NCI-H446 treated with DMSO at 0.1 percent for 48 hours (cell line): ENCODE measurements around the gene KCNMB3.
"Not testable (repeated sequence)": the region's sequence is repeated elsewhere in the genome, so short reads cannot be mapped to it uniquely, and the experiment has no call there.

Experiments
- DNase-seq: peaks from one replicate; lab custom pipeline; 2025; lab: John Stamatoyannopoulos, UW

The KCNMB3 gene, protein sequence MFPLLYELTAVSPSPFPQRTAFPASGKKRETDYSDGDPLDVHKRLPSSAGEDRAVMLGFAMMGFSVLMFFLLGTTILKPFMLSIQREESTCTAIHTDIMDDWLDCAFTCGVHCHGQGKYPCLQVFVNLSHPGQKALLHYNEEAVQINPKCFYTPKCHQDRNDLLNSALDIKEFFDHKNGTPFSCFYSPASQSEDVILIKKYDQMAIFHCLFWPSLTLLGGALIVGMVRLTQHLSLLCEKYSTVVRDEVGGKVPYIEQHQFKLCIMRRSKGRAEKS

DNA sequence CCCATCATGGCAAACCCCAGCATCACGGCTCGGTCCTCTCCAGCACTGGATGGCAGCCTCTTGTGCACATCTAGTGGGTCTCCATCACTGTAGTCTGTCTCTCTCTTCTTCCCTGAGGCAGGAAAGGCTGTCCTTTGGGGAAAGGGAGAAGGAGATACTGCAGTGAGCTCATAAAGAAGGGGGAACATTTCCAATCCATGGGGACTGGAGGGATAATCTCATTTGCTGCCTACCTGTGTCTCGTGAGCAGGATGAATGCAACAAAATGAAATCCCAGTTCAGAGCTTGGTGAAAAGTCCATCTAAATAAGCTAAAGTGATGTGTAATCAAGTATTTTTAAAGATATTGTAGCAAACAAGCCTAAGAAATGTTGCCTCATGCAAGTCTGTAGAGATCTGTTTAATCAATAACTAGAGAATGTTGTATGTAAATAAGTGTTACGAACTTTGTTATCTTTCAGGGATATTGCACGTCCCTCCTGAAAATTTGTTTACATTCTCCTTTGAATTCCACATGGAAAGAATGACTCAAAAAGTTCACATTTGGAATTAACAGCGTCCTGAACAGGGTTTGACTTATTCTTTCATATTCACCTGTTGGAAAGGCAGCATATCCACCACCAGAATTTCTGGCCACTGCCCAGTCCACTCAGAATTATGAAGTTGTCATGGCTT is at the start of gene KCNMB3:
KCNMB3 (minus strand) TSS at position 312 of the 674 bp plus-strand sequence; CDS start at position 188, 124 bp downstream.
- DNase-seq, result no peak

DNA sequence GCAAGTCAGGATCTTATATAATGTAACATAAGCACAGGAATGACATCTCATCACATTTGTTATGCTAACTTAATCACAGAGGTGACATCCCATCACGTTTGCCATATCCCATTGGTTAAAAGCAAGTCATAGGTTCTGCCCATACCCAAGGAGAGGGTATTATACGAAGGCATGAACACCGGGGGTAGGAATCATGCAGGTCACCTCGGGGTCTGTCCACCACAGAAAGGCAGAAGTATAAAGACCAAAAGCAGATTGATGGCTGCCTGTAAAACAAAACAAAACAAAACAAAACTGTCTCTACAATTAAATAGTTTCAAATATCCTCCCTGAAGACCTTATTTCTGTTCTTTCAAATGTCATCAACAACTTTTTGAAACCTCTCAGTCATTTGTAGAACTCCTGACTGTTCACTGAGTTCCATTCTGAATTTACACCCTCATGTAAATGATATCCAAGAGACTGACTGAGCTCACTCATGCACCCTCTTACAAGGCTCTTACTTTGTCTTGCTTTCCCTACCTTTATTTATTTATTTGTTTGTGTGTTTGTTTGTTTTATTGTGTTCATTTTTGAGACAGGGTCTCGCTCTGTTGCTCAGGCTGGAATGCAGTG is 49.2 kb upstream of the KCNMB3 start:
- DNase-seq, result no peak

DNA sequence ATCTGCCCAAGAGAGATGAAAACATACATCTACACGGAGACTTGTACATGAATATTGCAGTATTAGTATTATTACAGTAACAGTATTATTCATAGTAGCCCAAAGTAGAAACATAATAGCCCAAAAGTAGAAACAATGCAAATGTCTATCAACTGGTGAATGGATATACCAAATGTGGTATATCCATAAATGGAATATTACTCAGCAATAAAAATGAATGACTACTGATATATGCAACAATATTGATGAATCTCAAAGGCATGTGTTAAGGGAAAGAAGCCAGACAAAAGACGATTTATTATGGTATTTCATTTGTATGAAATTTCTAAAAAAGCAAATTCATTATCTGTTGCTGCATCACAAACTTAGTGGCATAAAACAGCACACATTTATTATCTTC is 48.4 kb upstream of the KCNMB3 start:
- no peak for DNase-seq

DNA sequence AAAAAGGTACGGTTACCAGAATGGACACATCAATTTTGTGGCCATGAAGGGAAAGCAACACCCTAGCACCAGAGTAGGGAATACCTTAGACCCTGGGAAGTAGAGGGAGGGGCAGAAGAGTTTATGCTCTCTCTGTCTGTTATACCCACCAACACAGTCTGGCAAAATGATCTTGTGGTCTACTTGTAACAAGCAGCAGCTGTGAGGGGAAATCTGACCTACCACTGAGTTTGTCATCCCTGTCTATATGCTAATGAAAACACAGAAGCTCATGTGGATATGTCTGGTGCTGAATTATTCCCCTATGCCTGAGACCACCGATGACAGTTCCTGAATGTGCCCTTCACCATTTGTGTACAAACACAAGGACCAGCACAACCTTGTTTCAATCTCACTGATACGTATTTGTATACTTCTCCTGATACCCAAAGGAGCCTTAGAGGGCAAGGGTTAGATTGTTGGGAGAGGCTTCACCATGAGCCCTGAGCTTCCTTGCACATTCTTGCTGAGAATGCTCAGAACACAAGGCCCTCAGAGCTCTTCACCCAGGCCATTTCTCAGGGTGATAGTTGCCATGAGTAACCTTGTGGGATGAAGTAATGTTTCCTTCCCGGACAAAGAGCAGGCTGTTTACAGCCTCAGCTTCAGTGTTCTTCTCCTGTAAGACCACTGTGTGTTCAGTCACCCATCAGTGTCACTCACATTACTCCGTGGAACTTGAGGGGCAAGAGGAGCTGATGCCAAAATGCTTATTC is 47.2 kb upstream of the KCNMB3 start:
- DNase-seq, result no peak

GRCh38 chr3:179292450-179292849 is 41.5 kb upstream of the KCNMB3 start:
- DNase-seq, result no peak

GRCh38 chr3:179289295-179289694 is 38.4 kb upstream of the KCNMB3 start:
- no peak for DNase-seq

DNA sequence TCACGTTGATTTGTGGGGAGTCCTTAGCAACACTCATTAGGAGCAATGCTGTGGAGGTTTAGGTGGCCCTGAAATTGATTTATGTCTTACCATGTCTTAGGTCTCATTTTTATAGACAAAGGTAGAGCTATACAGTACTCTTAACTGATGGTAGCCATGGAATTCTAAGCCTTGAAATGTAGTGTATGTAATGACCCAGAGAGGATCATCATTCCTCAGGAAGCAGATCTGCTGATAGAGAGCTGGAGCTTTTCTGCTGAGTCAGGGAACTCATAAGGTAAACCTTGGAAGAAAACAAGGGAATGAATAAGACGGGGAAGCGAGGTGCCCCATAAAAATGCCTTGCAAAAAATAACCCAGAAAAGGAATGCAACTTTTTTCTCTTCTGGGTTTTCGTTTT is 37.9 kb upstream of the KCNMB3 start:
- DNase-seq, result no peak

DNA sequence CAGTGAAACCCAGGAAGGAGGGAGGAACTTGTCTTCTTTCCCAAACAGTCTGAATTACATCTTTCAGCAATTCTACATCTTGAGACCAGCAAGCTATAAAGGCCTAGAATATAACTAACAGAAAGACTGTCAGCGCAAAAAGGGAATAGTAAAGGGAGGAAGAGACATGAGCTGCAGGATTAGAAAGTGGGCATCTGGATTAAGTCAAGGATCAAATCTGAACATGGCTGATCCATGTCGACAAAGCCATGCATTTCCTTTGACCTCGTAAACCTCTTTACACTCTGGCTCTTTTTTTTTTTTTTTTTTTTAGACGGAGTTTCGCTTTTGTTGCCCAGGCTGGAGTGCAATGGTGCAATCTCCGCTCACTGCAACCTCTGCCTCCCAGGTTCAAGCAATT is 35.4 kb upstream of the KCNMB3 start:
- no peak for DNase-seq

DNA sequence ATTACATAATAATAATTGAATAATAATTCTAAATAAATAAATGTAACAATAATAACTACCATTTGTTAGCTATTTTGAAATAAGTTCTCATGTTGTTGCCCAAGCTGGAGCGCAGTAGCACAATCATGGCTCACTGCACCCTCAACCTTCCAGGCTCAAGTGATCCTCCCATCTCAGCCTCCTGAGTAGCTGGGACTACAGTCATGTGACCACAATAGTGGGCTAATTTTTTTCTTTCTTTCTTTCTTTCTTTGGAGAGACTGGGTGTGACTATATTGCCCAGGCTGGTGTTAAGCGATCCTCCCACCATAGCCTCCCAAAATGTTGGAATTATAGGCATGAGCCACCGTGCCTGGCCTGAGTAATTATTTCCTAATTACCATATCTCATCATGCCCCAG is 30.9 kb upstream of the KCNMB3 start:
- no peak for DNase-seq

DNA sequence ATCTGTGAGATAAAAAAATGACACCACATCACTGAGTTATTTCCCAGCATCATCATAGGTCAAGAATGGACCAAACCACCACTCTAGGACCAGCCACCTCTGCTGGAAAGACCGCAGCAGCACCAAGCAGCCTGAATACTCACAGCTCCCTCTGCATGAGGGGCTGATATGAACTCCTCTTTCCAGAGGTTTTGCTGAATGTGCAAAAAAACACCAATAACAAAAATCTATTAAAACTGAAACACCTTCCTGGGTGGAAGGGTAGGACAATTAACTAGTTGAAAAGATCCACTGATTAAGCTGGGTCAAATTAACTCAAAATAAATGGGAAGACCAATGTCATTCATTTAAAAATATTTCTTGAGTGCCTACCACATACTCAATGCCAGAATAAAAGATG is 28.9 kb upstream of the KCNMB3 start:
- DNase-seq, result no peak

DNA sequence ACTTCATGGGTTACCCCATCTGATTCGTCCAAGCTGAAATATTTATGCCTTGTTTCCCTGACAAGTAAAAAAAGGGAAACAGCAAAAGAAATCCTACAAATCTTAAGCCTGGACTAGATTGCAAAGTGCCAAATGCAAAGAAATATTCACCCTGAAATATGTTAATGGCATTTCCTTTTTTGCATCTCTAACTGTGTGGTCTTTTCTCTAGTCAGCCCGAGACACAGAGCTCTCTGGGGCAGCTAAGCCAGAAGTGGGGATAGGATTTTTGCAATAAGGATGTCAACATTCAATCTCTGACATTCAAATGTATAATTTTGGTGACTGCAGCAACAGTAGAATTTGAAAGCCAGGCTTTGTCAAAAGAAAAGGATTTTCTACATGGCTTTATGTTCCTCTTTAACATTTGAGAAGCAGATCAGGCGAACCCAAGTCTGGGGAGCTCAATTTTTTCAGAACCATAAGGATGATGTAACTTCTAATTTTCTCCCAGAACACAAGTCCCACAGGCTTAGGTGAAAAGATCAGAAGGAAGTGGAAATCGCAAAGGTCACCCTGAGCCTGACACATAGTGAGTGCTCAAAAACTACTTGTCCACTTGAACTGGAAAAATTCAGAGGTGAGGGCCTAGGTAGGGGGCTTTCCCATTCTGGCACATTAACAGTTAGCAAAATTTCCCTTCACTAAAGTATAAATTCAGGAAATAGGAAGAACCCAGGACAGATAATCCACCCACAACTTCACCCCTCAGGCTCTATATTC is 28.2 kb upstream of the KCNMB3 start:
- no peak for DNase-seq

DNA sequence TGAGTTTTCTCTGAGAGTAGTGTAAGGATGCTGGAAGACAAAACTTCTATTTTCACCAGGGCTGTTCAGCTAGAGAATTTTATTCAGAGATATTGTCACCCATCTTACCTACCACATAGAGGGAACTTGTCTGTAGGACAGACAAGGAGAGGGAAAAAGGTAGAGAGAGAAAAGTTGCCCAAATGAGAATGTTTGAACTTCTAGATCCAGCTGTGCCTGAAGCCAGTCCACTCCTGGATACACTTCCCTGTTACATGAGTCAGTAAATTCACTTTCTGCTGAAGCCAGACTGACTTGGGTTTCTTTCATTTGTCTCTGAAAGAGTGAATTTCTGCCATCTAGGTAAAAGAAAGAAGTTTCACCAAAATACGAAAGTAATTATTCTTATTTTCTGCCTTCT is 27.2 kb upstream of the KCNMB3 start:
- DNase-seq, result no peak

- no peak for DNase-seq
Measured at GRCh38 chr3:179276743-179277142, 25.8 kb upstream of the KCNMB3 start.

DNA sequence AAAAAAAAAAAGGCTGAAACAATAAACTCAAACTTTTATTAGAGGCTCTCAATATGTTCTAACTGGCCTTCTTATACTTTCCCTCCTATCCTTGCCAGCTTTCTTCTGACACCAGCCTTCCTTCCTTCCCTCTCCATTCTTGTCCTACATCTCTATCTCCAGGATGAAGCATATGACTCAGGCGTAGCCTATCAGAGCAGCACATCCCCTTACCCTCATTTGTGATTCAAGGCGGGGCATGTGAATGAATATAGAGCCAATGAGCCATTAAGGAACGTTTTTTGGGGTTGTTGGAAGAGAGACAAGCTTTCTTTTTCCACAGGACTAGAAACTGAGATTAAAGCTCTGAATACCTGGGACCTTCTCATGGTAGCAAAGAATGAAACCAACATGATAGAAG is 25.1 kb upstream of the KCNMB3 start:
- no peak for DNase-seq

DNA sequence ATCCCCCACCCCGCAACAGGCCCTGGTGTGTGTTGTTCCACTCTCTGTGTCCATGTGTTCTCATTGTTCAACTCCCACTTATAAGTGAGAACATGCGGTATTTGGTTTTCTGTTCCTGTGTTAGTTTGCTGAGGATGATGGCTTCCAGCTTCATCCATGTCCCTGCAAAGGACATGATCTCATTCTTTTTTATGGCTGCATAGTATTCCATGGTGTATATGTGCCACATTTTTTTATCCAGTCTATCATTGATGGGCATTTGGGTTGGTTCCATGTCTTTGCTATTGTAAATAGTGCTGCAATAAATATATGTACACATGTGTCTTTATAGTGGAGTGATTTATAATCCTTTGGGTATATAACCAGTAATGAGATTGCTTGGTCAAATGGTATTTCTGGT is 23.5 kb upstream of the KCNMB3 start:
- not testable (repeated sequence) for DNase-seq

DNA sequence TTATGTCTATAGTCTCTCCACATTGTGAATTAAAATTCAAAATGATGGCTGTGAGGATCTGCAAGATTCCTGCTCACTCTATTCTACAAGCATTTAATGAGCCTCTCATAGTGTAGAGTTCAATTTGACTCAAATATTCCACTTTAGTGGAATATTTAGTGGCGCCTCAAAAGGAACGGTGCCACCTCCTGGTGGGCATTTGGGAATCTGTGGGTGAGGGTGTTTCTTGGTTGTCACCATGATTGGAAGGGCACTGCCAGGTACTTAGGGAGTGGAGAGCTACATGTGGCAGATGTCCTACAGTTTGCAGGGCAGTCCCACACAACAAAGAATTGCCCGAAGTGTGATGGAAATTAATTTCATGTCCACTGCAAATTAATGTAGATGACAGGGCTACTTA is 21.5 kb upstream of the KCNMB3 start:
- no peak for DNase-seq

DNA sequence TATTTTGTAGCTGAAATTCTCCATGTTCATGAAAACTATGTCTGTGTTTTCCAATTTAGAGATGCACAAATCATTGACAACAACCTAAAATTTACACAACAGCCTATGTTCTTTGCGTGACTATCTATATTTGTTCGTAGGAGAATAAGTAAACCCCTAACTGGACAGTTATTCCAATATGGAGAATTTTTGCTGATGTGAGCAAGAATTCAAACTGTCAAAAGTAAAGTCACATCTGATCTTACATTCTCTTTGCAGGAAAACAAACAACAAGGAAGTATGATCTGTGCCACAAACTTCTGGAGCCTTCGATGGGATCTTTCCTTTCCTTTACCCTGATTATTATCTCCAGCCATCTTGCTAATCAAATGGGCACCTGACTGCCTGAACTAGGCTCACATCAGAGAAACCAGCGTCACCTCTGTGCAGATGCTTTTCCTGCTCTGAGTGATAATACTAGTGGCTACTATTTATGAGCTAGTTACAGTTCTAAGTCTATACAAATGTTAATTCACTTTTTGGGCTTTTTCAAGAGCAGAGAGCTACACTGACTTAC is 18.3 kb upstream of the KCNMB3 start:
- no peak for DNase-seq

DNA sequence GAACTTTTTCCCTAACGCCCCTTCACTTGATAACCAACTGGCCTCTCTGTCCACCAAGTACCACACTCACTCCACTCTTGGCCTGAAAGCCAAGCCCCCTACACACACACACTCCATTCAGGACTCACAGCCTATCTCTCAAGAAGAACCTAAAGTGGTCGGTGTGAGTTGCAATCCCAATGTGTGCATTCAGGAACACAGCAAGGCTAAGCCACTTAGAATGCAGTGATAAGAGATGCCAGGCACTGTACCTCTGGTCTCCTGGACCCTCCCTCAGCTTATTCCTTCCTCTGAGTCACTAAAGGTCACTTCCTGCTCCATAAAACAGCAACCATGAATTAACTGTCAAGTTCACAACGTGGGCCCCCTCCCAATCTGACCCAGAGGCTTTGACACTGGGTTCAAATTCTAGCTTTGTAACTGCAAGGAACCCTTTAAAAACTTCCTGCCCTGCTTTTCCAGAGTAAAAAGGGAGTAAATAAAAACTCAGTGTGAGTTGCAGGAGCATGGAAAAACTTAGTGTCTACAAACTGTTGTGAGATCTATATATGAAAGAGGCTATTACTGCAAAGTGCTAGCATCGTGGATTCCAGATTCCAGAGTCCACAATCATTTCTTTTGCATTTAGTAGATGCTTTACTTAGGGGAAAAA is 17.6 kb upstream of the KCNMB3 start:
- no peak for DNase-seq

GRCh38 chr3:179266701-179267211 is 15.8 kb upstream of the KCNMB3 start:
- no peak for DNase-seq

DNA sequence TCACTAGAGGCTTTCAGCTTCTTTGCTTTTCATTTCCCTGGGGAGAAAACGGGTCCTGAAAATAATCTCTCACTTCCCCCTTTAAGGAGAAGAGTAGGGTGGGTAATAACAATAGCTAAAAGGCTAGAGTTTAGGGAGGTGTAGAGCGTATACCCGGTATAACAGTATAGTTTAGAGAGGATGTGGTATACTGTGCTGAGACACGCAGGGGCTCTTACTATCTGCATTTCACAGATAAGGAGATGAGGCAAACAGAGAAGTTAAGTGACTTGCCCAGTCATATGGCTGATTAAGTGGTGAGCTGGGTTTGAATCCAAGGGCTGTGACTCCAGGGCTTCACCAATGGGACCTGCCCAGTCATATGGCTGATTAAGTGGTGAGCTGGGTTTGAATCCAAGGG is 15.0 kb upstream of the KCNMB3 start:
- DNase-seq, result no peak

DNA sequence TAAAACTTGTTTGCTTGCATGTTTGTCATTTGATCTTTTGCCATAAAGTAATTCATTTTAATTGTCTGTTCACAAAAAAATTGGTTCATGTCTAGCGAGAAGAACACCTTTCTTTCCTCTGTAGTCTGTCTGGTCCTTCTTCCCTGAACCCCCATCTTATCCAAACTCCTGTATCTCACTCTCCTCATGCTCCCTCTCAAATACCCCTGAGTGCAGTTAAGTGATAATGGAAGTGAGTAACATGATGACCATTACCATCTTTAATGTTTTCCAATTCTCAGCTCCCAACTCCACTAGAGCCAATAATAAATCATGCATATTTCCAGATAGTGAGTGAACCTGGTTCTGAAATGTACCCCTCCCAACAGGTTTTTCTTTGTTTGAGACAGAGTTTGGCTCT is 14.2 kb upstream of the KCNMB3 start:
- no peak for DNase-seq
